ENCODE data around the gene ZDHHC16. TPM values are rescaled to one million over a fixed set of nuclear protein-coding genes. Genes with fewer than 3 reads are reported as not detected.
"Not testable (repeated sequence)": the region's sequence is repeated elsewhere in the genome, so short reads cannot be mapped to it uniquely, and the experiment has no call there.

ZDHHC16 gene
- polyA plus RNA-seq, 1 donor (not counting 4 experiments of a cell fraction or from before 2014, with no cell fraction given): 67.8 TPM

GRCh38 chr10:97474918-97475317 lies 28.9 kb downstream of the ZDHHC16 start:
- H3K27ac ChIP-seq (ENCODE audit: control insufficient read depth, insufficient read depth, low read length): no peak overlapping the region
- peaks cover 25 to 47% of the 10 kb centered on the region in 2 experiments for H3K36me3 ChIP-seq (ENCODE audit: control insufficient read depth in 2 of 2, extremely low read depth in 1 of 2, insufficient read depth in 2 of 2, low read length in 2 of 2)
- dilution Hi-C loops (cut with MboI; ENCODE audit: extremely low pct_ligation_motif_present, low sequenced_read_pairs): no loop called here
- H3K9ac ChIP-seq (ENCODE audit: control insufficient read depth, extremely low read depth, insufficient read depth, low read length): no peak overlapping the region
- peaks cover 15% of the 10 kb centered on the region for H3K4me1 ChIP-seq (ENCODE audit: control insufficient read depth, extremely low read depth, insufficient read depth, low read length)
- no peak overlapping the region for H3K4me3 ChIP-seq (ENCODE audit: control insufficient read depth in 2 of 3, extremely low read depth in 1 of 3, insufficient read depth in 2 of 3, low read depth in 1 of 3, low read length in 3 of 3)
- H2AFZ ChIP-seq (ENCODE audit: control insufficient read depth, low read length): no peak overlapping the region
- no peak overlapping the region for H3K4me2 ChIP-seq (ENCODE audit: control insufficient read depth, extremely low read depth, insufficient read depth, low read depth, low read length)
- H3K9me1 ChIP-seq (ENCODE audit: control insufficient read depth, extremely low read depth, insufficient read depth, low read length): no peaks in the 10 kb centered on the region
- TF ChIP-seq EZH2 (IDR thresholded peaks at IDR 0.05; ENCODE audit: low read length) (no peak), CTCF (optimal IDR thresholded peaks at IDR 0.05 in 1 of 3, IDR thresholded peaks at IDR 0.05 in 1 of 3, conservative IDR thresholded peaks at IDR 0.05 in 1 of 3; ENCODE audit: extremely low read depth in 1 of 3, insufficient read depth in 2 of 3, low read length in 3 of 3) (no peak)
- peaks cover 16% of the 10 kb centered on the region for H3K79me2 ChIP-seq (ENCODE audit: control insufficient read depth, insufficient read depth, low read length)
- no peaks in the 10 kb centered on the region for H4K20me1 ChIP-seq (ENCODE audit: control insufficient read depth, extremely low read depth, insufficient read depth, low read length)
- H3K27me3 ChIP-seq (ENCODE audit: control insufficient read depth, extremely low read depth, insufficient read depth, low read length): no peaks in the 10 kb centered on the region
- FAIRE-seq (no peak), DNase-seq (ENCODE audit: low read depth, low spot score) (no peak)
- H3K9me3 ChIP-seq (ENCODE audit: control insufficient read depth, low read depth, low read length): no peaks in the 10 kb centered on the region

GRCh38 chr10:97475936-97476594 lies 30.1 kb downstream of the ZDHHC16 start:
- dilution Hi-C loops (cut with MboI; ENCODE audit: extremely low pct_ligation_motif_present, low sequenced_read_pairs): no loop called here
- no peak for FAIRE-seq
- no peak overlapping the region for H3K9ac ChIP-seq (ENCODE audit: control insufficient read depth, extremely low read depth, insufficient read depth, low read length)

GRCh38 chr10:97479410-97479809 lies 33.4 kb downstream of the ZDHHC16 start:
- H3K9me1 ChIP-seq (ENCODE audit: control insufficient read depth, extremely low read depth, insufficient read depth, low read length); H4K20me1 ChIP-seq (ENCODE audit: control insufficient read depth, extremely low read depth, insufficient read depth, low read length); H3K27me3 ChIP-seq (ENCODE audit: control insufficient read depth, extremely low read depth, insufficient read depth, low read length); dilution Hi-C loops (cut with MboI; ENCODE audit: extremely low pct_ligation_motif_present, low sequenced_read_pairs); H2AFZ ChIP-seq (ENCODE audit: control insufficient read depth, low read length); H3K9me3 ChIP-seq (ENCODE audit: control insufficient read depth, low read depth, low read length); DNase-seq (ENCODE audit: low read depth, low spot score): not testable (repeated sequence)
- peak; percentile 92 for FAIRE-seq
- Histone ChIP-seq H3K27ac (ENCODE audit: control insufficient read depth, insufficient read depth, low read length) (peak overlapping the region; percentile 76), H3K4me2 (ENCODE audit: control insufficient read depth, extremely low read depth, insufficient read depth, low read depth, low read length) (peak overlapping the region; percentile 47), H3K4me3 (ENCODE audit: control insufficient read depth in 2 of 3, extremely low read depth in 1 of 3, insufficient read depth in 2 of 3, low read depth in 1 of 3, low read length in 3 of 3) (peak overlapping the region in 1 of 3 experiments; percentile 11), H3K9ac (ENCODE audit: control insufficient read depth, extremely low read depth, insufficient read depth, low read length) (peak overlapping the region; percentile 20), H3K36me3 (ENCODE audit: control insufficient read depth in 2 of 2, extremely low read depth in 1 of 2, insufficient read depth in 2 of 2, low read length in 2 of 2) (peaks cover 19 to 42% of the 10 kb centered on the region in 2 experiments), H3K79me2 (ENCODE audit: control insufficient read depth, insufficient read depth, low read length) (peaks cover 32% of the 10 kb centered on the region), H3K4me1 (ENCODE audit: control insufficient read depth, extremely low read depth, insufficient read depth, low read length) (peaks cover 43% of the 10 kb centered on the region)

More at GRCh38 chr10:97475936-97476594, 30.1 kb downstream of the ZDHHC16 start:
- H3K27ac ChIP-seq (ENCODE audit: control insufficient read depth, insufficient read depth, low read length): no peak overlapping the region
- H3K27me3 ChIP-seq (ENCODE audit: control insufficient read depth, extremely low read depth, insufficient read depth, low read length): no peaks in the 10 kb centered on the region
- TF ChIP-seq CTCF (optimal IDR thresholded peaks at IDR 0.05 in 1 of 3, IDR thresholded peaks at IDR 0.05 in 1 of 3, conservative IDR thresholded peaks at IDR 0.05 in 1 of 3; ENCODE audit: extremely low read depth in 1 of 3, insufficient read depth in 2 of 3, low read length in 3 of 3) (no peak), EZH2 (IDR thresholded peaks at IDR 0.05; ENCODE audit: low read length) (no peak)
- no peak overlapping the region for H2AFZ ChIP-seq (ENCODE audit: control insufficient read depth, low read length)
- no peak overlapping the region for H3K4me3 ChIP-seq (ENCODE audit: control insufficient read depth in 2 of 3, extremely low read depth in 1 of 3, insufficient read depth in 2 of 3, low read depth in 1 of 3, low read length in 3 of 3)
- H3K9me1 ChIP-seq (ENCODE audit: control insufficient read depth, extremely low read depth, insufficient read depth, low read length): no peaks in the 10 kb centered on the region
- no peak overlapping the region for H3K4me2 ChIP-seq (ENCODE audit: control insufficient read depth, extremely low read depth, insufficient read depth, low read depth, low read length)
- peaks cover 16% of the 10 kb centered on the region for H3K79me2 ChIP-seq (ENCODE audit: control insufficient read depth, insufficient read depth, low read length)
- H3K9me3 ChIP-seq (ENCODE audit: control insufficient read depth, low read depth, low read length): no peaks in the 10 kb centered on the region
- peaks cover 17 to 48% of the 10 kb centered on the region in 2 experiments for H3K36me3 ChIP-seq (ENCODE audit: control insufficient read depth in 2 of 2, extremely low read depth in 1 of 2, insufficient read depth in 2 of 2, low read length in 2 of 2)
- DNase-seq (ENCODE audit: low read depth, low spot score): no peak
- peaks cover 26% of the 10 kb centered on the region for H3K4me1 ChIP-seq (ENCODE audit: control insufficient read depth, extremely low read depth, insufficient read depth, low read length)
- no peaks in the 10 kb centered on the region for H4K20me1 ChIP-seq (ENCODE audit: control insufficient read depth, extremely low read depth, insufficient read depth, low read length)
